Esophagus muscularis mucosa (tissue), 3 donors: ENCODE measurements around the gene FAS.

ENCODE experiments used
- POLR2A ChIP-seq: fragments of 450-650 bp; IDR thresholded peaks from one replicate; pipeline ENCODE4 v1.6.1; 2017; ENCODE audit warnings: antibody characterized with exemption, moderate library complexity, mild to moderate bottlenecking, low read depth
- POLR2AphosphoS5 ChIP-seq, 2 donors: sonication (generic); formaldehyde crosslinking; IDR thresholded peaks; one replicate each; pipeline ENCODE4 v1.6.1; 2017; ENCODE audit warnings: antibody characterized with exemption in 2 of 2
- TF ChIP-seq, protein P1 (sequence below), 3 experiments: fragments of 200-600 bp in 2 of 3; fragments of 450-650 bp in 1 of 3; sonication (generic) in 2 of 3; IDR thresholded peaks; one replicate each; pipeline ENCODE4 v1.5.1; 2017 to 2019; ENCODE audit warnings: antibody characterized with exemption in 3 of 3, mild to moderate bottlenecking in 2 of 3, moderate library complexity in 1 of 3

DNA sequence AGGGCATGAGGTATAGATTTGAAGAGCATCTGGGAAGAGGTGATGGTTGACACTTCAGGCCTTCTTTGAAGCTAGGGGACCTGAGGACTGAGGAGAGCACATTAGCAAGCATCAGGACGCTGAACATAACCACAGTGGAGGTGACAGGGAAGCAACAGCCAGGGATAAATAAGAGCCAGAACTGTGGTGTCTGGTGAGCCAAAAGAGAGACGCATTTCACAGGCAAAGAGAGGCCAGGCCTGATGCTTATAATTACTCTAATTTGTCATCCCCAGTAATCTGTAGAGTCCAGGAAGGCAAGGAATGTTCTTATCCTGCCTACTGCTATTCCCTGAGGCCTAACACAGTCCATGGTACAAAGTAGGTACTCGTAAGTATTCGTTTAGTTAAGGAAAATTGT is 10.4 kb upstream of the FAS start:
- peak; percentile 12 to 44 for TF ChIP-seq POLR2AphosphoS5 (IDR thresholded peaks at IDR 0.05)
- no peak for TF ChIP-seq POLR2A
- TF ChIP-seq, protein P1, sequence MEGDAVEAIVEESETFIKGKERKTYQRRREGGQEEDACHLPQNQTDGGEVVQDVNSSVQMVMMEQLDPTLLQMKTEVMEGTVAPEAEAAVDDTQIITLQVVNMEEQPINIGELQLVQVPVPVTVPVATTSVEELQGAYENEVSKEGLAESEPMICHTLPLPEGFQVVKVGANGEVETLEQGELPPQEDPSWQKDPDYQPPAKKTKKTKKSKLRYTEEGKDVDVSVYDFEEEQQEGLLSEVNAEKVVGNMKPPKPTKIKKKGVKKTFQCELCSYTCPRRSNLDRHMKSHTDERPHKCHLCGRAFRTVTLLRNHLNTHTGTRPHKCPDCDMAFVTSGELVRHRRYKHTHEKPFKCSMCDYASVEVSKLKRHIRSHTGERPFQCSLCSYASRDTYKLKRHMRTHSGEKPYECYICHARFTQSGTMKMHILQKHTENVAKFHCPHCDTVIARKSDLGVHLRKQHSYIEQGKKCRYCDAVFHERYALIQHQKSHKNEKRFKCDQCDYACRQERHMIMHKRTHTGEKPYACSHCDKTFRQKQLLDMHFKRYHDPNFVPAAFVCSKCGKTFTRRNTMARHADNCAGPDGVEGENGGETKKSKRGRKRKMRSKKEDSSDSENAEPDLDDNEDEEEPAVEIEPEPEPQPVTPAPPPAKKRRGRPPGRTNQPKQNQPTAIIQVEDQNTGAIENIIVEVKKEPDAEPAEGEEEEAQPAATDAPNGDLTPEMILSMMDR (IDR thresholded peaks at IDR 0.05), result no peak
